HepG2 (cell line): ENCODE results near the gene HS3ST4.

Source experiments
- CTCF ChIP-seq: sonication (generic); formaldehyde crosslinking; IDR thresholded peaks from 2 replicates; pipeline ENCODE4 v1.5.0; 2020; ENCODE audit warnings: mild to moderate bottlenecking, missing genetic modification reagents, moderate library complexity
- ELF4 ChIP-seq: sonication (generic); formaldehyde crosslinking; IDR thresholded peaks from 2 replicates; pipeline ENCODE4 v1.5.0; 2020; ENCODE audit warnings: missing genetic modification reagents, mild to moderate bottlenecking, moderate library complexity, borderline replicate concordance
- HBP1 ChIP-seq: IDR thresholded peaks from 2 replicates; pipeline ENCODE4 v1.6.1; 2016; ENCODE audit warnings: low read depth, control low read depth
- HNRNPK ChIP-seq: fragments of 200-400 bp; formaldehyde crosslinking; IDR thresholded peaks from 2 replicates; pipeline ENCODE4 v1.6.1; 2018; ENCODE audit warnings: low read length, low read depth, moderate library complexity, mild to moderate bottlenecking; ENCODE audit not compliant: poor library complexity, severe bottlenecking
- SP2 ChIP-seq: sonication (generic); formaldehyde crosslinking; IDR thresholded peaks from 2 replicates; pipeline ENCODE4 v1.5.1; 2020; ENCODE audit warnings: mild to moderate bottlenecking, missing genetic modification reagents
- TOE1 ChIP-seq: sonication (generic); formaldehyde crosslinking; IDR thresholded peaks from 2 replicates; pipeline ENCODE4 v1.4.0; 2020; ENCODE audit warnings: mild to moderate bottlenecking, missing genetic modification reagents
- ZNF12 ChIP-seq: sonication (generic); formaldehyde crosslinking; IDR thresholded peaks from 2 replicates; pipeline ENCODE4 v1.5.0; 2020; ENCODE audit warnings: missing genetic modification reagents
- ZUFSP ChIP-seq: sonication (generic); formaldehyde crosslinking; IDR thresholded peaks from 2 replicates; pipeline ENCODE4 v1.9.0; 2021; ENCODE audit warnings: missing genetic modification reagents, mild to moderate bottlenecking, borderline replicate concordance

- no peak for TF ChIP-seq HBP1 (CRISPR knock-in tag)
- no peak for TF ChIP-seq CTCF (CRISPR knock-in tag)
- TF ChIP-seq SP2 (CRISPR knock-in tag) = no peak
- TF ChIP-seq ZUFSP = no peak
- TF ChIP-seq ELF4 = no peak
- no peak for TF ChIP-seq ZNF12
- no peak for TF ChIP-seq TOE1 (CRISPR knock-in tag)
- no peak for TF ChIP-seq HNRNPK
Observed at GRCh38 chr16:25868106-25868505, 176.3 kb downstream of the HS3ST4 start.
